K562 (cell line): Measurements from ENCODE around the gene USP17L13. TPM values are rescaled to one million over a fixed set of nuclear protein-coding genes. Genes with fewer than 3 reads are reported as not detected.
"Not testable (repeated sequence)": the region's sequence is repeated elsewhere in the genome, so short reads cannot be mapped to it uniquely, and the experiment has no call there.

Experiments used
- ATAC-seq: fragments of 200-7000 bp; cut with Tn5 transposase; 3 replicates; pipeline ENCODE4 v1.9.1; 2020; ENCODE audit warnings: moderate library complexity
- Bru-seq: library from RNA; stranded (reverse); fragments of 400-500 nt; gene quantifications from one replicate; lab custom pipeline; 2021; lab: Mats Ljungman, UMichigan
- BruChase-seq, 2 experiments: library from RNA; stranded (reverse); fragments of 400-500 nt; gene quantifications; one replicate each; lab custom pipeline; 2021; lab: Mats Ljungman, UMichigan
- BruUV-seq: library from RNA; stranded (reverse); fragments of 400-500 nt; replicated peaks from 2 replicates; lab custom pipeline; 2021; lab: Mats Ljungman, UMichigan
- CTCF ChIA-PET: fragments of 300-600 bp; formaldehyde crosslinking; extraction: SDS; loops from one replicate; lab custom pipeline; 2021; ENCODE audit warnings: low intra/inter-chr PET ratio; lab: Yijun Ruan, JAX
- POLR2A ChIA-PET: fragments of 300-600, 350-650 bp; sonication (Branson Sonifier 250); formaldehyde crosslinking; extraction: SDS; loops from one replicate; lab custom pipeline; 2021; ENCODE audit warnings: antibody characterized with exemption, inconsistent platforms; lab: Yijun Ruan, JAX
- DNase-seq, 4 experiments: peaks; one replicate each; pipeline versions ENCODE4 v3.0.0 to v3.0.0-alpha.2; 2011 to 2018; ENCODE audit warnings: low spot score in 3 of 4, mixed read lengths in 3 of 4; ENCODE audit errors: extremely low read depth in 1 of 4
- FAIRE-seq: peaks from 2 replicates; lab custom pipeline; 2011; peaks lifted over from hg19 to GRCh38; lab: Jason Lieb, UNC
- H2AFZ ChIP-seq: 2 replicates; pipeline ENCODE4 v1.6.0; 2011; ENCODE audit warnings: low read depth, low read length, control low read depth, inconsistent platforms
- H3K27ac ChIP-seq: fragments of 200-600 bp; 3 replicates; pipeline ENCODE4 v1.8.0; 2011; ENCODE audit warnings: low read depth, mild to moderate bottlenecking, control low read depth, inconsistent platforms, low read length, moderate library complexity, mixed read lengths; ENCODE audit errors: extremely low read depth
- H3K27me3 ChIP-seq, 2 experiments: fragments of 300-600 bp in 1 of 2; 2 replicates in 1 of 2; 3 replicates in 1 of 2; pipeline versions ENCODE4 v1.6.0 to v1.8.0; 2011; ENCODE audit warnings: inconsistent platforms in 2 of 2, low read length in 2 of 2, mild to moderate bottlenecking in 1 of 2, mixed read lengths in 1 of 2, moderate library complexity in 1 of 2; ENCODE audit not compliant: control insufficient read depth in 2 of 2, insufficient read depth in 2 of 2
- H3K36me3 ChIP-seq: fragments of 300-600 bp; 3 replicates; pipeline ENCODE4 v1.8.0; 2011; ENCODE audit warnings: mild to moderate bottlenecking, low read length, inconsistent platforms; ENCODE audit not compliant: control insufficient read depth, insufficient read depth
- H3K4me1 ChIP-seq, 2 experiments: fragments of 200-600 bp in 1 of 2; replicated peaks in 1 of 2; 2 replicates in 1 of 2; 3 replicates in 1 of 2; pipeline versions ENCODE4 v1.5.1 to v1.8.0; 2011; ENCODE audit warnings: inconsistent platforms in 2 of 2, low read length in 2 of 2, mild to moderate bottlenecking in 1 of 2, mixed read lengths in 1 of 2, moderate library complexity in 1 of 2; ENCODE audit not compliant: control insufficient read depth in 2 of 2, insufficient read depth in 2 of 2
- H3K4me2 ChIP-seq: 2 replicates; pipeline ENCODE4 v1.6.1; 2011; ENCODE audit warnings: low read length, control low read depth, inconsistent platforms, mixed read lengths; ENCODE audit not compliant: insufficient read depth
- H3K4me3 ChIP-seq: fragments of 200-600 bp; sonication (generic), shearing (Covaris generic); 2 replicates; pipeline ENCODE4 v1.5.1; 2016; ENCODE audit warnings: control low read depth, inconsistent platforms
- H3K79me2 ChIP-seq: fragments of 200-600 bp; 3 replicates; pipeline ENCODE4 v1.8.0; 2011; ENCODE audit warnings: low read length, inconsistent platforms; ENCODE audit not compliant: control insufficient read depth, insufficient read depth
- H3K9ac ChIP-seq, 2 experiments: 2 replicates each; pipeline versions ENCODE4 v1.6.0 to v1.6.1; 2011; ENCODE audit warnings: low read depth in 2 of 2, low read length in 2 of 2, control low read depth in 1 of 2, inconsistent platforms in 1 of 2, mild to moderate bottlenecking in 1 of 2, mixed read lengths in 1 of 2; ENCODE audit not compliant: insufficient read depth in 1 of 2
- H3K9me1 ChIP-seq: one replicate; pipeline ENCODE4 v1.6.0; 2011; ENCODE audit warnings: inconsistent platforms, mild to moderate bottlenecking, low read length, moderate library complexity; ENCODE audit not compliant: control insufficient read depth, insufficient read depth
- H3K9me3 ChIP-seq: replicated peaks from 2 replicates; pipeline ENCODE4 v1.5.1; 2011; ENCODE audit warnings: low read depth, low read length, inconsistent platforms; ENCODE audit not compliant: control insufficient read depth, insufficient read depth
- H4K20me1 ChIP-seq: replicated peaks from 2 replicates; pipeline ENCODE4 v1.6.1; 2011; ENCODE audit warnings: low read length, inconsistent platforms, mixed read lengths; ENCODE audit not compliant: control insufficient read depth, insufficient read depth
- WGBS: fragments of 100-300 bp; shearing (Covaris generic); methylation state at CpG from one replicate; pipeline ENCODE4 v1.1.6; 2016; ENCODE audit warnings: low coverage, mixed read lengths; ENCODE audit not compliant: insufficient coverage; ENCODE audit errors: missing lambda C conversion rate; 5-methylcytosine and 5-hydroxymethylcytosine counted together
- in situ Hi-C: fragments of 300-500 bp; cut with MboI; formaldehyde crosslinking; loops from 4 replicates; pipeline ENCODE4 v1.15.0; 2018; ENCODE audit warnings: inconsistent platforms, mixed read lengths
- intact Hi-C: fragments of 100-400 bp; cut with micrococcal nuclease; formaldehyde crosslinking; loops from 2 replicates; pipeline ENCODE4 v1.14.2; 2022
- long read RNA-seq, 3 experiments: library from polyadenylated mRNA in 2 of 3; library from RNA in 1 of 3; unstranded in 2 of 3; stranded (forward) in 1 of 3; transcript quantifications; one replicate each; pipeline ENCODE4 v2.0.0, GENCODE V29; 2019 to 2022
- polyA minus RNA-seq, 3 experiments: library from RNA; depleted of rRNA, polyadenylated mRNA; stranded (reverse); fragments of >200 nt; gene quantifications; 2 replicates each; pipeline ENCODE4 v1.2.3, GENCODE V29; 2011
- polyA plus RNA-seq, 8 experiments: library from polyadenylated mRNA; depleted of rRNA in 4 of 8; stranded (reverse) in 5 of 8; unstranded in 3 of 8; fragments of >200 nt; fragmentation: Nextera tagmentation in 2 of 8; fragmentation: Illumina TruSeq in 1 of 8; extraction: Ambion mirVana in 2 of 8; extraction: Trizol in 1 of 8; gene quantifications; 2 replicates each; pipeline versions ENCODE4 v1.2.1 to v1.2.3, GENCODE V29; 2011 to 2014; ENCODE audit warnings: inconsistent platforms in 1 of 8, missing spikeins in 1 of 8
- total RNA-seq, 7 experiments: library from RNA; depleted of rRNA in 6 of 7; stranded (reverse); fragments of >200 nt in 6 of 7; fragmentation: Illumina TruSeq in 2 of 7; extraction: Trizol in 2 of 7; gene quantifications; 2 replicates each; pipeline versions ENCODE4 v1.2.1 to v1.2.3, GENCODE V29; 2011 to 2021; ENCODE audit warnings: low replicate concordance in 1 of 7

The USP17L13 gene, protein sequence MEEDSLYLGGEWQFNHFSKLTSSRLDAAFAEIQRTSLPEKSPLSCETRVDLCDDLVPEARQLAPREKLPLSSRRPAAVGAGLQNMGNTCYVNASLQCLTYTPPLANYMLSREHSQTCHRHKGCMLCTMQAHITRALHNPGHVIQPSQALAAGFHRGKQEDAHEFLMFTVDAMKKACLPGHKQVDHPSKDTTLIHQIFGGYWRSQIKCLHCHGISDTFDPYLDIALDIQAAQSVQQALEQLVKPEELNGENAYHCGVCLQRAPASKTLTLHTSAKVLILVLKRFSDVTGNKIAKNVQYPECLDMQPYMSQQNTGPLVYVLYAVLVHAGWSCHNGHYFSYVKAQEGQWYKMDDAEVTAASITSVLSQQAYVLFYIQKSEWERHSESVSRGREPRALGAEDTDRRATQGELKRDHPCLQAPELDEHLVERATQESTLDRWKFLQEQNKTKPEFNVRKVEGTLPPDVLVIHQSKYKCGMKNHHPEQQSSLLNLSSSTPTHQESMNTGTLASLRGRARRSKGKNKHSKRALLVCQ
- total RNA-seq (2011; cell fraction: chromatin; rRNA removed; ENCODE audit: low replicate concordance): not detected in 2 replicates
- not detected in 2 replicates for total RNA-seq (2011; cell fraction: nucleolus; rRNA removed)
- not detected in 2 replicates for total RNA-seq (2011; cell fraction: nucleoplasm; rRNA removed)
- total RNA-seq (2014; rRNA removed) (not detected in 2 replicates), total RNA-seq (2014; rRNA removed; fragmentation: Illumina TruSeq; extraction: Trizol) (not detected in 2 replicates), total RNA-seq (2015; rRNA removed; fragmentation: Illumina TruSeq; extraction: Trizol) (not detected in 2 replicates), total RNA-seq (2021) (not detected in 2 replicates), polyA plus RNA-seq (2011; rRNA removed) (not detected in 2 replicates), polyA plus RNA-seq (2014; fragmentation: Illumina TruSeq; extraction: Trizol) (not detected in 2 replicates), polyA plus RNA-seq (2014; fragmentation: Nextera tagmentation; extraction: Ambion mirVana) (not detected), polyA plus RNA-seq (2014; rRNA removed) (not detected in 2 replicates), polyA minus RNA-seq (2011; rRNA and poly(A)+ RNA removed) (not detected in 2 replicates), Bru-seq, nascent RNA (not detected), BruChase-seq, experiment 1, labeled RNA remaining after a 2-hour chase (not detected), BruChase-seq, experiment 2, labeled RNA remaining after a 6-hour chase (not detected)
- polyA plus RNA-seq (2011; cell fraction: cytosol; rRNA removed): not detected in 2 replicates
- polyA plus RNA-seq (2011; cell fraction: nucleus; rRNA removed): not detected in 2 replicates
- polyA plus RNA-seq (2012): not detected in 2 replicates
- not detected in 2 replicates for polyA minus RNA-seq (2011; cell fraction: cytosol; rRNA and poly(A)+ RNA removed)
- not detected in 2 replicates for polyA minus RNA-seq (2011; cell fraction: nucleus; rRNA and poly(A)+ RNA removed)
- long read RNA-seq, experiment 1: 0 reads
- long read RNA-seq, experiment 2: 0 reads
- long read RNA-seq, experiment 3: 0 reads

DNA sequence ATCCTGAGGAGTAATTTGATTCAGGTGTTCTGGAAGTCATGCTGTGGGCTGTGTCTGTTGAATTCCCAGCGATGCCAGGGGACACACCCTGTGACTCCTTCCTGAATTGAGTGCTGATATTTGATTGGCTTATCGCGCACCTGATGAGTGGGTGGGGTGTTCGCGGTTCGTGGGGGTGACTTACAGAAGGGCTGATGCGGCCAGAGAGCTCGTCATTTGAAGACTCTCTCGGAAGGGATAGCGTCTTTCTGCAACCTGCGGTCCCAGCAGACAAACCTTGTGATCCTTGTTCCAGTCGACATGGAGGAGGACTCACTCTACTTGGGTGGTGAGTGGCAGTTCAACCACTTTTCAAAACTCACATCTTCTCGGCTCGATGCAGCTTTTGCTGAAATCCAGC is at the start of gene USP17L13:
USP17L13 (plus strand) TSS at position 301 of the 400 bp plus-strand sequence; CDS start at position 301, 0 bp downstream.
- no CpG with 5 or more reads among the region's 14 CpGs for WGBS
- H3K4me3 ChIP-seq, CTCF ChIA-PET, BruUV-seq, H3K4me1 ChIP-seq, intact Hi-C loops, H3K36me3 ChIP-seq, H3K27ac ChIP-seq, FAIRE-seq, POLR2A ChIA-PET, H3K9me3 ChIP-seq, ATAC-seq, H2AFZ ChIP-seq, H3K9me1 ChIP-seq, H3K79me2 ChIP-seq, H3K27me3 ChIP-seq, DNase-seq, H4K20me1 ChIP-seq, H3K4me2 ChIP-seq, H3K9ac ChIP-seq: not testable (repeated sequence)
- in situ Hi-C loops: loop anchor here (10.0 kb wide), 1 partner anchor 70 kb away; no protein-coding TSS in a partner anchor

DNA sequence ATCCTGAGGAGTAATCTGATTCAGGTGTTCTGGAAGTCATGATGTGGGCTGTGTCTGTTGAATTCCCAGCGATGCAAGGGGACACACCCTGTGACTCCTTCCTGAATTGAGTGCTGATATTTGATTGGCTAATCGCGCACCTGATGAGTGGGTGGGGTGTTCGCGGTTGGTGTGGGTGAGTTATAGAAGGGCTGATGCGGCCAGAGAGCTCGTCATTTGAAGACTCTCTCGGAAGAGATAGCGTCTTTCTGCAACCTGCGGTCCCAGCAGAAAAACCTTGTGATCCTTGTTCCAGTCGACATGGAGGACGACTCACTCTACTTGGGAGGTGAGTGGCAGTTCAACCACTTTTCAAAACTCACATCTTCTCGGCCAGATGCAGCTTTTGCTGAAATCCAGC is 14.3 kb upstream of the USP17L13 start, which contains the start of gene USP17L10:
USP17L10 (plus strand) TSS at position 301 of the 400 bp plus-strand sequence; CDS start at position 301, 0 bp downstream.
- CTCF ChIA-PET, in situ Hi-C loops: not testable (repeated sequence)

DNA sequence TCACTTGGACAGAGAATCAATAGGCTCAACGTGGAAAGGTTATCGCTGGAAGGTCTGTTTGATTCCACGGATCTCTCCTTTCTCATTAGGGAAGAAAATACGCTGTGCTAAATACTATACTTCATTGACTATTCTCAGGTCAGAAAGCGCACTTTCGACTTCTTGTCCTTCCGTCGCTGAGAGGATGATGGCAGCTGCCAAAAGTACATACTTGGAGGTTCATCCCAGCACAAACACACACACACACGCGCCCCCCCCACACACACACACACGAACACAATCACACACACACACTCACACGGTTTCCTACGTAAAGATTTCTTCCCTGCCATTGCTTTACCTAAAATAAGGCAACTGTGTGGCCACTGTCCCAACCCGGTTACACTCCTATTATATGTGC is 10.0 kb upstream of the USP17L13 start:
- POLR2A ChIA-PET, BruUV-seq, H3K4me2 ChIP-seq, H3K4me1 ChIP-seq, H3K9ac ChIP-seq, H3K27me3 ChIP-seq, H3K9me1 ChIP-seq, FAIRE-seq, DNase-seq, in situ Hi-C loops, CTCF ChIA-PET, H3K9me3 ChIP-seq, H3K4me3 ChIP-seq, H3K79me2 ChIP-seq, H4K20me1 ChIP-seq, intact Hi-C loops, H2AFZ ChIP-seq, ATAC-seq, H3K36me3 ChIP-seq, H3K27ac ChIP-seq: not testable (repeated sequence)
- WGBS: under 1% methylated on average over 8 of the region's 14 CpGs

More for the DNA sequence above, 14.3 kb upstream of the USP17L13 start, which contains the start of gene USP17L10:
- H2AFZ ChIP-seq, H3K9ac ChIP-seq, H3K27me3 ChIP-seq, ATAC-seq, H3K27ac ChIP-seq, H3K9me3 ChIP-seq, H3K79me2 ChIP-seq, intact Hi-C loops, BruUV-seq, H3K4me2 ChIP-seq, DNase-seq, POLR2A ChIA-PET, H3K4me1 ChIP-seq, H3K4me3 ChIP-seq, H4K20me1 ChIP-seq, H3K36me3 ChIP-seq, H3K9me1 ChIP-seq, FAIRE-seq: not testable (repeated sequence)
- no CpG with 5 or more reads among the region's 13 CpGs for WGBS
